ENCODE data around the gene NUTM1. TPM values are rescaled to one million over a fixed set of nuclear protein-coding genes. Genes with fewer than 3 reads are reported as not detected.
"Not testable (repeated sequence)": the region's sequence is repeated elsewhere in the genome, so short reads cannot be mapped to it uniquely, and the experiment has no call there.

NUTM1 gene
- total and polyA plus RNA-seq, 4 donors: 0.06 TPM; not detected in 3

DNA sequence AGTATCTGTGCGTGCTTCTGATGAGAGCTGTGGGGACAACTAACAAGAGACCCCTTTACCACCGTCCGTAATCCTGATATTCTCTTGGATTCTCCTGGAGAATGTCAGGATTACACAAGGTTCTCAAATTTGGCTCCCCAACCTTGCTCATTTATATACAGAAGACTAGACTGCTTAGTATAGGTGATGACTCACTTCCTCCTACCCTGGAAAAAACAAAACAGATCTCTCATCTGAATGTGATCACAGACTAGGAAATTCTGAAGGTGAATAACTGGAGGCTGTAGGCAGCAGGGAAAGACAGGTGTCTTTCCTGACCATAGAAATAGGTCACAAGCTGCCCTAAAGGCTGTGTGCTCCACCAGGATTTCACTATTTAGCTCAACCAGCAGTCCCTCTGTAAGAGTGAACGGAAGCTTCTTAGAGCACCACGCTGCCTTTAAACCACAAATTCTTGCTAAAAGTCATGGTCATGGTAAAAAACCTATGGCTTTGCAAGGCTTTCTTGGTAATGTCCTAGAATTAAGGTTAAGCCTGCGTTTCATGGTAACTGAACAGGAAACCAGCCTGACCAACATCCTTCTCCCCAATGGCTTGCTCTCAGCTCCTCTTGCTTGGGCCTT lies 54.6 kb downstream of the NUTM1 start:
- H3K4me3 ChIP-seq (ENCODE audit: low read depth, low read length); DNase-seq (ENCODE audit: low read depth in 4 of 6, low spot score in 6 of 6); H3K27ac ChIP-seq (ENCODE audit: low read depth, low read length); H3K27me3 ChIP-seq (ENCODE audit: control insufficient read depth, insufficient read depth, low read length); H3K36me3 ChIP-seq (ENCODE audit: control insufficient read depth, insufficient read depth, low read length); H3K4me1 ChIP-seq (ENCODE audit: control insufficient read depth, insufficient read depth, low read length); H3K9me3 ChIP-seq (ENCODE audit: control insufficient read depth, insufficient read depth, low read length): not testable (repeated sequence)
- WGBS (ENCODE audit: insufficient coverage): no CpG with 5 or more reads among the region's 6 CpGs

DNA sequence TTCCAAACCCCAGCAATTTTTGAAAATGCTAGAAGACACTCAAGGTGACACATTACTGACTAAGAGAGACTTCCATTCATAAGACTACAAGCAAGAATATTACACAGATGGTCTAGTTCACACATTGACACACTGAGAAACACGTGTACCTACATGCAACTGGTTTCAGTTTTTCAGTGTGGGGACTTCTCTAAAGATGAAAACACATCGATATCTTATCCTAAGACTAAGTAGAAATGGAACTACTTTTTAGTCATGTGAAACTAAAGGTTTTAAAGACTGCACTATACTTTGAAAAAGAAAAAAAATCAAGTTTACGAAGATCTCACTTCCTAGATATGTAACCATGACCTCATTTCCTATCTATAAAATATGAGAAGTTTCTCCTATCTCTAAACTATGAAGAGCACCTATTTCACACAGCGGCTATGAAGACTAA lies 60.1 kb downstream of the NUTM1 start:
- H3K36me3 ChIP-seq (ENCODE audit: control insufficient read depth, insufficient read depth, low read length); H3K4me1 ChIP-seq (ENCODE audit: control insufficient read depth, insufficient read depth, low read length); H3K9me3 ChIP-seq (ENCODE audit: control insufficient read depth, insufficient read depth, low read length); H3K27ac ChIP-seq (ENCODE audit: low read depth, low read length); DNase-seq (ENCODE audit: low read depth in 4 of 6, low spot score in 6 of 6); H3K4me3 ChIP-seq (ENCODE audit: low read depth, low read length); H3K27me3 ChIP-seq (ENCODE audit: control insufficient read depth, insufficient read depth, low read length): not testable (repeated sequence)
- no CpG with 5 or more reads among the region's 4 CpGs for WGBS (ENCODE audit: insufficient coverage)

DNA sequence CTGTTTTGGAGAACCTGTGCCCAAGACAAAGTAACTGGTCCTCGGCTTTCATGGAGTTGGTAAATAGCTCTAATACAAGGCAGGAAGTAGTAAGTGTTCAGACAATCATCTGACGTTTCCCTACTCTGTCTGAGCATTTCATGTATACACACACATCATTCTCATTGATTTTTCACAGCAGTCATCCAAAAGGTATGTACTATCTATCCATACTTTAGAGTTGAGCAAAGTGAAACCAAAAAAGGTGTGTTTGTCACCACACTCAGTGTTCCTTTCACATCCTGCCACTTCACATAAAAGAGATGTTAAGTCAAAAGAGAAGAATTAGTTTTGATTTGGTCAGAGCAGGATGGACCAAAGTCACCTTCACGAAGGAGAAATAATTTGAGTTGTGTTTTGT lies 60.8 kb downstream of the NUTM1 start:
- H3K36me3 ChIP-seq (ENCODE audit: control insufficient read depth, insufficient read depth, low read length); H3K27me3 ChIP-seq (ENCODE audit: control insufficient read depth, insufficient read depth, low read length); H3K27ac ChIP-seq (ENCODE audit: low read depth, low read length); H3K9me3 ChIP-seq (ENCODE audit: control insufficient read depth, insufficient read depth, low read length); H3K4me1 ChIP-seq (ENCODE audit: control insufficient read depth, insufficient read depth, low read length); DNase-seq (ENCODE audit: low read depth in 4 of 6, low spot score in 6 of 6); H3K4me3 ChIP-seq (ENCODE audit: low read depth, low read length): not testable (repeated sequence)
- WGBS (ENCODE audit: insufficient coverage): no CpG with 5 or more reads among the region's 3 CpGs

Small RNAs within 50 kb of the gene (small RNA-seq; reads per million reads assigned to genes)
- gene MIR1233-1 (ENCODE audit: low replicate concordance) (not detected), gene RF00019 (ENCODE audit: low replicate concordance) (not detected)

Other genes starting within 250 kb of the NUTM1 start
- 10 to 100 TPM; 40.5 to 47.1 TPM for gene EMC7, start 241.5 kb upstream of the NUTM1 start, total RNA-seq
- gene EMC7, start 241.5 kb upstream of the NUTM1 start, polyA plus RNA-seq (ENCODE audit: insufficient read length in 2 of 2): 100 to 1,000 TPM in 1 of 2 donors, 10 to 100 TPM in 1; 97.4 to 101 TPM
- 1 to 10 TPM; 2.9 to 4.0 TPM for gene PGBD4, start 241.2 kb upstream of the NUTM1 start, total RNA-seq
- 1 to 10 TPM; 2.3 to 2.4 TPM for gene PGBD4, start 241.2 kb upstream of the NUTM1 start, polyA plus RNA-seq (ENCODE audit: insufficient read length in 2 of 2)
- 10 to 100 TPM; 88.3 TPM for gene KATNBL1, start 133.2 kb upstream of the NUTM1 start, total RNA-seq
- 10 to 100 TPM; 67.5 to 86.8 TPM for gene KATNBL1, start 133.2 kb upstream of the NUTM1 start, polyA plus RNA-seq (ENCODE audit: insufficient read length in 2 of 2)
- 100 to 1,000 TPM; 102 to 121 TPM for gene EMC4, start 118.3 kb upstream of the NUTM1 start, total RNA-seq
- gene EMC4, start 118.3 kb upstream of the NUTM1 start, polyA plus RNA-seq (ENCODE audit: insufficient read length in 2 of 2): 100 to 1,000 TPM; 136 to 137 TPM
- gene SLC12A6, start 5.5 kb upstream of the NUTM1 start, total RNA-seq: 10 to 100 TPM; 20.9 to 38.7 TPM
- 10 to 100 TPM; 31.4 to 35.4 TPM for gene SLC12A6, start 5.5 kb upstream of the NUTM1 start, polyA plus RNA-seq (ENCODE audit: insufficient read length in 2 of 2)
- 100 to 1,000 TPM in 1 of 2 donors, 10 to 100 TPM in 1; 71.7 to 177 TPM for gene NOP10, start 179 bp upstream of the NUTM1 start, total RNA-seq
- gene NOP10, start 179 bp upstream of the NUTM1 start, polyA plus RNA-seq (ENCODE audit: insufficient read length in 2 of 2): 100 to 1,000 TPM; 115 to 117 TPM
- gene LPCAT4, start 23.9 kb downstream of the NUTM1 start, total RNA-seq: 10 to 100 TPM; 18.1 to 22.7 TPM
- 100 to 1,000 TPM; 116 to 155 TPM for gene LPCAT4, start 23.9 kb downstream of the NUTM1 start, polyA plus RNA-seq (ENCODE audit: insufficient read length in 2 of 2)
- gene GOLGA8A, start 94.5 kb downstream of the NUTM1 start, total RNA-seq: 10 to 100 TPM; 47.3 to 82.5 TPM
- 100 to 1,000 TPM; 115 to 197 TPM for gene GOLGA8A, start 94.5 kb downstream of the NUTM1 start, polyA plus RNA-seq (ENCODE audit: insufficient read length in 2 of 2)
- gene GOLGA8B, start 240.3 kb downstream of the NUTM1 start, total RNA-seq: 10 to 100 TPM; 44.8 to 46.3 TPM
- gene GOLGA8B, start 240.3 kb downstream of the NUTM1 start, polyA plus RNA-seq (ENCODE audit: insufficient read length in 2 of 2): 100 to 1,000 TPM in 1 of 2 donors, 10 to 100 TPM in 1; 94.9 to 108 TPM

Data from spinal cord (tissue), 10 donors.